OCI-LY1 (cell line): ENCODE data around the gene NFIB.

Experiments used
- H2AFZ ChIP-seq: fragments of 200-600 bp; sonication (generic), shearing (Covaris generic); 2 replicates; pipeline ENCODE4 v1.6.0; 2014; ENCODE audit warnings: antibody characterized with exemption, mild to moderate bottlenecking, low read length
- H3F3A ChIP-seq: fragments of 200-600 bp; sonication (generic), shearing (Covaris generic); 2 replicates; pipeline ENCODE4 v1.6.0; 2014; ENCODE audit warnings: mild to moderate bottlenecking, antibody characterized with exemption, low read length, moderate library complexity; ENCODE audit not compliant: insufficient read depth
- H3K27ac ChIP-seq: fragments of 200-600 bp; sonication (generic); 2 replicates; pipeline ENCODE4 v1.5.1; 2014; ENCODE audit warnings: low read length, mixed run types, mild to moderate bottlenecking, low read depth; ENCODE audit not compliant: poor library complexity, severe bottlenecking
- H3K27me3 ChIP-seq: fragments of 200-600 bp; sonication (generic); 2 replicates; pipeline ENCODE4 v1.6.0; 2014; ENCODE audit warnings: antibody characterized with exemption, mild to moderate bottlenecking, low read length, moderate library complexity; ENCODE audit not compliant: insufficient read depth
- H3K36me3 ChIP-seq: fragments of 200-600 bp; sonication (generic); 2 replicates; pipeline ENCODE4 v1.6.1; 2014; ENCODE audit warnings: mild to moderate bottlenecking, antibody characterized with exemption, low read length, moderate library complexity, mixed read lengths; ENCODE audit not compliant: insufficient read depth
- H3K4me1 ChIP-seq: fragments of 200-600 bp; sonication (generic); 2 replicates; pipeline ENCODE4 v1.5.1; 2014; ENCODE audit warnings: mild to moderate bottlenecking, low read length, moderate library complexity; ENCODE audit not compliant: insufficient read depth, severe bottlenecking
- H3K4me2 ChIP-seq: fragments of 200-600 bp; sonication (generic), shearing (Covaris generic); 2 replicates; pipeline ENCODE4 v1.6.1; 2014; ENCODE audit warnings: low read length
- H3K4me3 ChIP-seq: fragments of 200-600 bp; sonication (generic); 2 replicates; pipeline ENCODE4 v1.5.1; 2014; ENCODE audit warnings: low read length, low read depth, mild to moderate bottlenecking, mixed read lengths; ENCODE audit not compliant: poor library complexity, severe bottlenecking
- H3K79me2 ChIP-seq: fragments of 200-600 bp; shearing (Covaris generic); 2 replicates; pipeline ENCODE4 v1.6.1; 2016; ENCODE audit warnings: mixed run types, low read length, mixed read lengths; ENCODE audit not compliant: insufficient read depth
- H3K9ac ChIP-seq: fragments of 200-600 bp; sonication (generic), shearing (Covaris generic); 2 replicates; pipeline ENCODE4 v1.6.1; 2014; ENCODE audit warnings: mild to moderate bottlenecking, low read length, mixed read lengths
- H3K9me2 ChIP-seq: fragments of 200-600 bp; sonication (generic), shearing (Covaris generic); 2 replicates; pipeline ENCODE4 v1.6.1; 2014; ENCODE audit warnings: low read depth, mild to moderate bottlenecking, low read length, mixed read lengths
- H3K9me3 ChIP-seq: fragments of 200-600 bp; shearing (Covaris generic); 2 replicates; pipeline ENCODE4 v1.6.1; 2014; ENCODE audit warnings: low read length, mixed read lengths
- H4K20me1 ChIP-seq: fragments of 200-600 bp; sonication (generic), shearing (Covaris generic); 2 replicates; pipeline ENCODE4 v1.6.0; 2016; ENCODE audit warnings: mild to moderate bottlenecking, low read length; ENCODE audit not compliant: insufficient read depth
- EZH2 ChIP-seq: fragments of 200-600 bp; sonication (generic), shearing (Covaris generic); IDR thresholded peaks from 2 replicates; pipeline ENCODE4 v1.8.0; 2017; ENCODE audit warnings: borderline replicate concordance, mixed run types, mild to moderate bottlenecking, antibody characterized with exemption, low read length, moderate library complexity, mixed read lengths
- TF ChIP-seq, protein P1 (sequence below): fragments of 200-600 bp; sonication (generic), shearing (Covaris generic); IDR thresholded peaks from 2 replicates; pipeline ENCODE4 v1.5.1; 2017; ENCODE audit warnings: mild to moderate bottlenecking, antibody characterized with exemption, low read length, moderate library complexity, mixed read lengths

NFIB gene

DNA sequence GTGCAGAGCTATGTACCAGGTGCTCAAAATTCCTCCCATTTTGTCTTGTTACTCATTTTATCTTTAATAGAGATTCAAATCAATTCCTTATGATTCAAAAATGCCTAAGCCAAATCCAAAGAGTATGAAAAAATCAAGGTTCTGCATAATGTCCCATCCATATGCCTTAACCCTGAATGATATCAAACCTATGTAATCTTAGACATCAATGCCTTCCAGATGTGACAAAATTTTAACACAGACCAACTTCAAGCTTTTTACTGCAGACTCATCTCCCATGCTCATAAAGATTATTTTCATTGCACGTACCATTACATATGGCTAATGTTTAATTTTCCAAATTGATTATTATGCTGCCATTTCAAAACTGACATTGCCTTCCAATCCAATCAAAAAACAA lies 122.4 kb downstream of the NFIB start:
- Histone ChIP-seq H3K9ac (no peak overlapping the region), H3K4me3 (no peak overlapping the region), H2AFZ (no peak overlapping the region), H3K4me2 (no peak overlapping the region), H3K79me2 (no peaks in the 10 kb centered on the region), H3K36me3 (no peaks in the 10 kb centered on the region), H3K9me2 (no peaks in the 10 kb centered on the region), H3K27me3 (no peaks in the 10 kb centered on the region), H4K20me1 (no peaks in the 10 kb centered on the region), H3K9me3 (no peaks in the 10 kb centered on the region), H3F3A (no peaks in the 10 kb centered on the region), H3K4me1 (no peaks in the 10 kb centered on the region), H3K27ac (no peak overlapping the region)
- no peak for TF ChIP-seq EZH2
- TF ChIP-seq, protein P1, sequence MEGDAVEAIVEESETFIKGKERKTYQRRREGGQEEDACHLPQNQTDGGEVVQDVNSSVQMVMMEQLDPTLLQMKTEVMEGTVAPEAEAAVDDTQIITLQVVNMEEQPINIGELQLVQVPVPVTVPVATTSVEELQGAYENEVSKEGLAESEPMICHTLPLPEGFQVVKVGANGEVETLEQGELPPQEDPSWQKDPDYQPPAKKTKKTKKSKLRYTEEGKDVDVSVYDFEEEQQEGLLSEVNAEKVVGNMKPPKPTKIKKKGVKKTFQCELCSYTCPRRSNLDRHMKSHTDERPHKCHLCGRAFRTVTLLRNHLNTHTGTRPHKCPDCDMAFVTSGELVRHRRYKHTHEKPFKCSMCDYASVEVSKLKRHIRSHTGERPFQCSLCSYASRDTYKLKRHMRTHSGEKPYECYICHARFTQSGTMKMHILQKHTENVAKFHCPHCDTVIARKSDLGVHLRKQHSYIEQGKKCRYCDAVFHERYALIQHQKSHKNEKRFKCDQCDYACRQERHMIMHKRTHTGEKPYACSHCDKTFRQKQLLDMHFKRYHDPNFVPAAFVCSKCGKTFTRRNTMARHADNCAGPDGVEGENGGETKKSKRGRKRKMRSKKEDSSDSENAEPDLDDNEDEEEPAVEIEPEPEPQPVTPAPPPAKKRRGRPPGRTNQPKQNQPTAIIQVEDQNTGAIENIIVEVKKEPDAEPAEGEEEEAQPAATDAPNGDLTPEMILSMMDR, result no peak

DNA sequence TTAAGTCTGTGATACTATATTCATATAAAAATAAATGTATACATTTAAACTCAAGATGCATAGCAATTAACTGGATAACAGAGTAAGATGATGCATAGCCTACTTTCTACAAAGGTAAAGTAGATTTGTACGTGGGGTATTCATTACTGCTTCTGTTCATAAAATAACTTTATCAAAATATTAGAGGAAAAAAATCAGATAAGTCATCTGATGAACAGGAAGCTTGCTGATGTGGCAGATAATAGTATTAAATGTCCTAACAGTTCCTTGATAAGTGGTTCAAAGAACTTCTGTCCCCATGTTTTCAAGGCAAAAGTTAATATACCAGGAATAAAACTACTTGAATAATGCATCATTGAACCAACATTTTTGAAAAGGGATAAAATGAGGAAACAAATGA lies 123.7 kb downstream of the NFIB start:
- H3K27ac ChIP-seq, result no peak overlapping the region
- no peaks in the 10 kb centered on the region for H4K20me1 ChIP-seq
- H3K9me2 ChIP-seq, result no peaks in the 10 kb centered on the region
- H3K4me3 ChIP-seq, result no peak overlapping the region
- H3K4me2 ChIP-seq, result no peak overlapping the region
- no peaks in the 10 kb centered on the region for H3K36me3 ChIP-seq
- no peak overlapping the region for H2AFZ ChIP-seq
- no peaks in the 10 kb centered on the region for H3K79me2 ChIP-seq
- no peaks in the 10 kb centered on the region for H3K4me1 ChIP-seq
- no peak for TF ChIP-seq EZH2
- TF ChIP-seq, protein P1, result no peak
- H3K9me3 ChIP-seq, result no peaks in the 10 kb centered on the region
- H3K9ac ChIP-seq, result no peak overlapping the region
- no peaks in the 10 kb centered on the region for H3F3A ChIP-seq
- H3K27me3 ChIP-seq, result no peaks in the 10 kb centered on the region

GRCh38 chr9:14189578-14189977 lies 124.4 kb downstream of the NFIB start:
- H3K4me1 ChIP-seq, result no peaks in the 10 kb centered on the region
- H3K36me3 ChIP-seq, result no peaks in the 10 kb centered on the region
- no peak overlapping the region for H3K4me2 ChIP-seq
- no peaks in the 10 kb centered on the region for H3K9me3 ChIP-seq
- no peak overlapping the region for H3K4me3 ChIP-seq
- no peaks in the 10 kb centered on the region for H3K79me2 ChIP-seq
- TF ChIP-seq, protein P1, result no peak
- no peak for TF ChIP-seq EZH2
- H3K27me3 ChIP-seq, result no peaks in the 10 kb centered on the region
- no peak overlapping the region for H3K27ac ChIP-seq
- H4K20me1 ChIP-seq, result no peaks in the 10 kb centered on the region
- H3K9me2 ChIP-seq, result no peaks in the 10 kb centered on the region
- H2AFZ ChIP-seq, result no peak overlapping the region
- no peak overlapping the region for H3K9ac ChIP-seq
- no peaks in the 10 kb centered on the region for H3F3A ChIP-seq
